Transverse colon (tissue), 4 donors: ENCODE measurements around the gene PARVA. TPM values are rescaled to one million over a fixed set of nuclear protein-coding genes. Genes with fewer than 3 reads are reported as not detected.

Experiments
- DNase-seq: peaks from one replicate; pipeline ENCODE4 v3.0.0-alpha.2; 2019
- H3K27ac ChIP-seq, 4 donors: fragments of 200-600 bp; sonication (generic); 2 replicates each; pipeline ENCODE4 v1.5.1; 2016 to 2018; ENCODE audit warnings: inconsistent platforms in 4 of 4
- H3K27me3 ChIP-seq: fragments of 200-600 bp; sonication (generic); 2 replicates; pipeline ENCODE4 v1.5.1; 2017; ENCODE audit warnings: inconsistent platforms
- H3K36me3 ChIP-seq, 4 donors: fragments of 200-600 bp; sonication (generic); 2 replicates each; pipeline ENCODE4 v1.5.1; 2017 to 2019; ENCODE audit warnings: inconsistent platforms in 4 of 4
- H3K4me1 ChIP-seq, 4 donors: fragments of 200-600 bp; sonication (generic); 2 replicates each; pipeline ENCODE4 v1.5.1; 2017 to 2020; ENCODE audit warnings: inconsistent platforms in 4 of 4
- H3K4me3 ChIP-seq, 4 donors: fragments of 200-600 bp; sonication (generic); 1 replicate in 1 of 4; 2 replicates in 3 of 4; pipeline versions ENCODE4 v1.5.1 to v1.6.1; 2017 to 2019; ENCODE audit warnings: inconsistent platforms in 4 of 4
- H3K9me3 ChIP-seq, 2 donors: fragments of 200-600 bp; sonication (generic); 2 replicates each; pipeline ENCODE4 v1.5.1; 2017 to 2019; ENCODE audit warnings: inconsistent platforms in 2 of 2
- CTCF ChIP-seq, 5 experiments: fragments of 200-600 bp in 3 of 5; fragments of 450-650 bp in 2 of 5; sonication (generic) in 3 of 5; IDR thresholded peaks; 1 replicate in 2 of 5; 2 replicates in 3 of 5; pipeline ENCODE4 v1.5.1; 2016 to 2017; ENCODE audit warnings: antibody characterized with exemption in 5 of 5, inconsistent platforms in 3 of 5, mild to moderate bottlenecking in 2 of 5, moderate library complexity in 1 of 5
- EP300 ChIP-seq: sonication (generic); formaldehyde crosslinking; IDR thresholded peaks from one replicate; pipeline ENCODE4 v1.6.1; 2017; ENCODE audit warnings: antibody characterized with exemption, low read depth
- POLR2A ChIP-seq: fragments of 450-650 bp; IDR thresholded peaks from one replicate; pipeline ENCODE4 v1.6.1; 2016; ENCODE audit warnings: antibody characterized with exemption, mild to moderate bottlenecking, moderate library complexity
- POLR2AphosphoS5 ChIP-seq, 3 donors: sonication (generic); formaldehyde crosslinking; IDR thresholded peaks; one replicate each; pipeline ENCODE4 v1.6.1; 2016; ENCODE audit warnings: antibody characterized with exemption in 3 of 3
- WGBS, 2 donors: methylation state at CpG; one replicate each; pipeline ENCODE4 v1.1.5; 2018; ENCODE audit warnings: low coverage in 1 of 2; 5-methylcytosine and 5-hydroxymethylcytosine counted together
- in situ Hi-C, 4 donors: fragments of 200-750 bp; cut with MboI; loops; one replicate each; pipeline versions ENCODE4 v1.15.0 to v1.15.1; 2017; ENCODE audit warnings: low sequenced_read_pairs in 3 of 4, low pct_ligation_motif_present in 1 of 4, low pct_unique_long_range_greater_than_20kb in 1 of 4
- intact Hi-C: fragments of 100-400 bp; cut with DNase I; formaldehyde crosslinking; loops from one replicate; pipeline ENCODE4 v1.15.1; 2023; ENCODE audit warnings: low total_unique reads
- total RNA-seq, 4 donors: library from RNA; depleted of rRNA; stranded (reverse); fragments of >200 nt; gene quantifications; one replicate each; pipeline ENCODE4 v1.1.0, GENCODE V29; 2016

The PARVA gene
- total RNA-seq, 4 donors from 2014 or later = 34.3 to 82.0 (median 45.1) TPM

- H3K4me3 ChIP-seq = no peak overlapping the region
- TF ChIP-seq POLR2A = no peak
- TF ChIP-seq CTCF (IDR thresholded peaks at IDR 0.05) = no peak
- TF ChIP-seq POLR2AphosphoS5 (IDR thresholded peaks at IDR 0.05) = no peak
- no peak for TF ChIP-seq EP300
- intact Hi-C loops = no loop called here
- no peaks in the 10 kb centered on the region for H3K36me3 ChIP-seq
- H3K27me3 ChIP-seq = no peaks in the 10 kb centered on the region
- in situ Hi-C loops = no loop called here
- H3K9me3 ChIP-seq = no peaks in the 10 kb centered on the region
- DNase-seq = no peak
- WGBS, 2 donors = 80% methylated on average over 9 of the region's 9 CpGs; no CpG with 5 or more reads in 1 of the 2 donors
- peaks cover 12 to 22% (median 18%) of the 10 kb centered on the region in 4 donors for H3K4me1 ChIP-seq
- H3K27ac ChIP-seq = peak overlapping the region; percentile 7 to 79 (median 75)
Measured at GRCh38 chr11:12541583-12542151, 164.3 kb downstream of the PARVA start.

DNA sequence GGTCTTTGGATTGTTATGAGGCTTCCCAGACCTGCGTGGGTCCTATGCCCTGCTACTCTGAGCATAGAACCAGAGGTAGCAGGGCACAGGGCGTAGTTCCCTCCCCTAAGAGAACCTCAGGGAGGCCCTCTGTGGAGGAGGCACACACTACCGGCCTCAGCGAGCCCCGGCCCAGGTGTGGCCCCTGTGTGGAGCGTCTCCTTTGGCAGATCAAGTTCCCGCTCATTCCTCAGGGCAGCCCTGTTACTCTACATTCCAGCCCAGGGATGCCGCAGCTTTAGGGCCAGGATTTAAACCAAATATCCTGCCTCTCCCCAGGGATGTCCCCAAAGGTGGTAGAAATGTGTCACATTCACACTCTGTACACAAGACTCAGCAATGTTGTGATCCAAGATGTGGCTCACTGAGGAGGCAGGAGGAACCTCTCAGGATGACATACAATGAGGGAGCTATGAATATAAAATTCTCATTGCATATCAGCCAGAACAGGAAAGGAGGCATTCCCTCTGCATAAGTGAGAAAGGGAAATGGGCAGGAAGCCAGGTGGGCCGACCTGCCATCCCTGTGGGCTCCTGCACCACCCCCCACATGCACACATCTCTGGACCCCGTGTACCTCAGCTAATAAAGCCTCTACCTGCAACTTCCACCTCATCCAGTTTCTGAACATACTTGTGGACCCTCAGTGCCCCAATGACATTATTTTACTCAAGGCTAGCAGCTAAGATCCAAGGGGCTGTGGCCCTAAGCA lies 165.0 kb downstream of the PARVA start:
- Histone ChIP-seq H3K4me1 (peaks cover 11 to 22% (median 18%) of the 10 kb centered on the region in 4 donors), H3K9me3 (no peaks in the 10 kb centered on the region), H3K36me3 (no peaks in the 10 kb centered on the region), H3K27me3 (no peaks in the 10 kb centered on the region), H3K27ac (no peak overlapping the region), H3K4me3 (no peak overlapping the region)
- in situ Hi-C loops (no loop called here), intact Hi-C loops (no loop called here)
- no peak for DNase-seq
- TF ChIP-seq CTCF (IDR thresholded peaks at IDR 0.05) = no peak
- TF ChIP-seq EP300 = no peak
- no peak for TF ChIP-seq POLR2A
- TF ChIP-seq POLR2AphosphoS5 (IDR thresholded peaks at IDR 0.05) = no peak
- 67% methylated on average over 9 of the region's 10 CpGs; no CpG with 5 or more reads in 1 of the 2 donors for WGBS, 2 donors

- no peaks in the 10 kb centered on the region for H3K9me3 ChIP-seq
- no peaks in the 10 kb centered on the region for H3K36me3 ChIP-seq
- DNase-seq = no peak
- H3K4me3 ChIP-seq = no peak overlapping the region
- no peaks in the 10 kb centered on the region for H3K27me3 ChIP-seq
- H3K27ac ChIP-seq = no peak overlapping the region
- H3K4me1 ChIP-seq = peaks cover 5 to 17% (median 12%) of the 10 kb centered on the region in 4 donors
- in situ Hi-C loops = no loop called here
- 70% methylated on average over 9 of the region's 9 CpGs; no CpG with 5 or more reads in 1 of the 2 donors for WGBS, 2 donors
- no peak for TF ChIP-seq POLR2A
- TF ChIP-seq CTCF (IDR thresholded peaks at IDR 0.05) = no peak
- no peak for TF ChIP-seq EP300
- TF ChIP-seq POLR2AphosphoS5 (IDR thresholded peaks at IDR 0.05) = no peak
- intact Hi-C loops = no loop called here
Measured at GRCh38 chr11:12543596-12544415, 166.4 kb downstream of the PARVA start.
